ENCODE data around the gene PACS2.
"Not testable (repeated sequence)": the region's sequence is repeated elsewhere in the genome, so short reads cannot be mapped to it uniquely, and the experiment has no call there.

Gene PACS2

GRCh38 chr14:105288936-105289335 lies 25.6 kb upstream of the PACS2 start:
- ATAC-seq, result not testable (repeated sequence)

DNA sequence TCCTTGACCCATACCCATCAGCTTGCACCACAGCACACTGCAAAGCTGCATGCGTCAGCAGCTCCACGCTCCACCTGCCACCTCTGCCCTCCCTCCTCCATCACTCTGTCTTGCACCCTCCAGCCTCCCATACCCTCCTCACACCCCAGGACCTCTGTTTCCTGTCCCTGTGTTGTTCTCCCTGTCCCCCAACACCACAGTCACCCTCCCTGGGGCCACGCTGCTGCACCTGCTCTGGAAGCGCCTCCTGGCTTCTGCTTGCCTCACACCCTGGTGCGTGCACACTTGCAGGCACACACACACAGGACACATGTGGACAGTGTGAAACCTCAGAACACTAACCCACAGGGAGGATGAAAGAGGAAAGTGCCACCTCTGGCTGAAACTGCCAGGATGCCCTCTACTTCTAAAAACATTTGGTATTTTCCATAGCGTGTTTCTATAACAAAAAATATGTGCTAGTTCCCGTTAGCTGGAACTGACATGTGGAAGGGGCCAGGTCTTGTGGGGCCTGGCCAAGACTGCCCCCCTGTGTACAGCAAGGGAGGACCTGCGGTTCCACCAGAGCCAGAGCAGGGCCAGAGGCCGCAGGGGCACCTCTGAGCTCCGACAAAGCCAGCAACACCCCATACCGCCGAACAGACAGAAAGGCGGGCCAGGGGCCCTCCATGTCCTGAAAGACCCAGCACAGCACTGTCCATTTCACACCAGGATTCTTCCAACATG lies 23.8 kb upstream of the PACS2 start:
- DNase-seq (no peak), ATAC-seq (peak; percentile 7)

More at GRCh38 chr14:105288936-105289335, 25.6 kb upstream of the PACS2 start:
- DNase-seq, result not testable (repeated sequence)

- ATAC-seq, result peak; percentile 39
Observed at GRCh38 chr14:105292826-105293711, 21.5 kb upstream of the PACS2 start.

DNA sequence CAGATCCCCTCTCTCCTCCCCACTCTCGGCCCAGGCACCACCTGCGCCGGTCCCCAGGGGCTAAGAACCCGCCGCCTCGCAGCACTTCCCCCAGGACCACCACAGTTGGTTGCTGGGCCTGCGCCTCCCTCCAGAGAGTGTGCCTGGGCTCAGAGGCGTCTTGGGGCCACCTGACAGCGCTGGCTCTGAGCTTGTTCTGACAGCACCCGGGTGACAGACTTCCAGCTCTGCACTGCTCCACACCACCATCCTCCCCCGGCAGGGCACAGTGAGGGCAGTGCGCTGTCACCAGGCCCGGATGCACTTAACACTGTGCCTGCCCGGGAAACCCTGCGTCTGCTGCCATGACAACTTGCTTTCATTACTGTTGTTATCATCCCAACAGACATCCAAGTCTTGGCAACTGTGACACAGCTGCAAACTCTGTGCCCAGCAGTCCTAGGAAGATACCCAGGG lies 20.4 kb upstream of the PACS2 start:
- DNase-seq (peak; percentile 69), ATAC-seq (peak; percentile 92)

More at GRCh38 chr14:105292826-105293711, 21.5 kb upstream of the PACS2 start:
- DNase-seq, result peak; percentile 70

DNA sequence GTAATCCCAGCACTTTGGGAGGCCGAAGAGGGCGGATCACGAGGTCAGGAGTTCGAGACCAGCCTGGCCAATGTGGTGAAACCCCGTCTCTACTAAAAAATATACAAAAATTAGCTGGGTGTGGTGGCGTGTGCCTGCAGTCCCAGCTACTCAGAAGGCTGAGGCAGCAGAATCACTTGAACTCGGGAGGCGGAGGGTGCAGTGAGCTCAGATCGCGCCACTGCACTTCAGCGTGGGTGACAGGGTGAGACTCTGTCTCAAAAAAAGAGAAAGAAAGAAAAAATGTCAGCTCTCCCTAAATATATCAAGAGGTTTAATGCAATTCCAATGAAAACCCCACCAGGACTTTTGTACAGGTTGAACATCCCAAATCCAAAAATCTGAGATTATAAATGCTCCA lies 17.2 kb upstream of the PACS2 start:
- not testable (repeated sequence) for ATAC-seq

GRCh38 chr14:105299654-105300541 lies 14.7 kb upstream of the PACS2 start:
- ATAC-seq (peak; percentile 2), DNase-seq (peak; percentile 31)

More for the DNA sequence above, 17.2 kb upstream of the PACS2 start:
- not testable (repeated sequence) for DNase-seq

- ATAC-seq (peak; percentile 93), DNase-seq (peak; percentile 98)
Observed at GRCh38 chr14:105300542-105301102, 13.9 kb upstream of the PACS2 start, which contains the start of gene BRF1. Gene BRF1 (minus strand): TSS chr14:105301001. CDS start chr14:105300629, 372 bp downstream.

DNA sequence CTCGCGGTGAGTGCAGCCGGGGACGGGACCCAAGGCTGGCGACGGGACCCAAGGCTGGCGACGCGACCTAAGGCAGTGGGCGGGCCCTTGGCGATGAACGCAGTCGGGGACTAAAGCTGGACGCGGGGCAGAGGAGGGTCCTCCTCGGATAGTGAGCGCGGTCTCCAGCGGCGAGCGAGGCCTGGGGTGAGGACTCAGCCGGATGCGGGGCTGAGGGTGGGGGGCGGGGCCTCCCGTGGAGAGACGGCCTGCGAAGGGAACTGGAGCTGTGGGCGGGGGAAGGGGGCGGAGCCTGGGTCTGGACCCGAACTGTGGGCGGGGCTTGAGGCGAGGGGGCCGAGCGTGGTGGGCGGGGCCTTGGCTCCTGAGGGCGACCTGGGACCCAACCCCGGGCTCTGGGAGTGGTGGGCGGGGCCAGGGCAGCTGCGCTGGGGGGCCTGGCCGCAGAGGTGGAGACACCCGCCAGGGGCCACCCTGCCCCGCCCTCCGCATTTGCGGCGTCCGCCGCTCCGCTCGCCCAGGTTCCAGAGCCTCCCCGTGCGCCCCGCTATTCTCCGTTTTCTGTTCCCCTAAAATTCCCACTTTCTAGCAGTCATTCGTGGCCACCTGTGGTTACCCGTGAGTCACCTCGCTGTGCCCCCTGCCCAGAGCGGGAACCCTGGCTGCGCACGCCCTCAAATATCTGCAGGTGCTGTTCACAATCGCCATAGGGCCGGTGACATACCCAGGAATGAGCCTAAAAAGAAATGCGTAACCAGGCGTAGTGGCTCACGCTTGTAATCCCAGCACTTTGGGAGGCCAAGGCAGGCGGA lies 13.2 kb upstream of the PACS2 start:
- ATAC-seq, result peak; percentile 80
- DNase-seq, result peak; percentile 100

- DNase-seq, ATAC-seq: not testable (repeated sequence)
Observed at GRCh38 chr14:105301915-105302249, 12.7 kb upstream of the PACS2 start.

GRCh38 chr14:105303949-105304348 lies 10.6 kb upstream of the PACS2 start:
- no peak for DNase-seq
- ATAC-seq, result no peak

DNA sequence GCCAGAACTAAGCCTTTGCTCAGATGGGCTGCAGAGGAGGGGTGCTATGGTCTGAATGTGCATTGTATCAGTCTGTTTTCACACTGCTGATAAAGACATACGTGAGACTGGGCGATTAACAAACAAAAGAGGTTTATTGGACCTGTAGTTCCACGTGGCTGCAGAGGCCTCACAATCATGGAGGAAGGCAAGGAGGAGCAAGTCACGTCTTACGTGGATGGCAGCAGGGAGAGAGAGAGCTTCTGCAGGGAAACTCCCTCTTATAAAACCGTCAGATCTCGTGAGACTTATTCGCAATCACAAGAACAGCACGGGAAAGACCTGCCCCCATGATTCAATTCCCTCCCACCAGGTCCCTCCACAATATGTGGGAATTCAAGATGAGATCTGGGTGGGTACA lies 10.0 kb upstream of the PACS2 start:
- no peak for DNase-seq
- ATAC-seq, result no peak

- no peak for DNase-seq
- ATAC-seq, result no peak
Observed at GRCh38 chr14:105305345-105305744, 9.2 kb upstream of the PACS2 start.

DNA sequence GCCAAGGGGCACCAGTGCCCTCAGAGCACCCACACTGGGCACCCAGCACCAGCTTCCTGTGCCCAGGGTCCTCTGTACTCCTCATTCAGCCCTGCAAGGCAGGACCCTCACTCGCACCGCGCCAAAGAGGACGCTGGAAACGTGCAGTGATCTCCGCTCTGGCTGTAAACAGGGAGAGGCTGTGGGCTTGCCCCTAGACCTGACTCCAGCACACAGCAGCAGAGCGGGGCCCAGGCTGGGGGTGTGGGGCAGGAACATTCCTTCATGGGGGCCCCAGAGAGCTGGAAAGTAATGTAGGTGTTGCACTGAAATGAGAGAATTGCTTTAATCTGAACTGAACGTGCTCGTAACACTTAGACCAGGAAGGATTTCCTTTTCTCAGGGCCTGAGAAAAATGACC lies 8.8 kb upstream of the PACS2 start:
- DNase-seq (no peak), ATAC-seq (no peak)

- ATAC-seq, result peak; percentile 74
- peak; percentile 34 for DNase-seq
Observed at GRCh38 chr14:105307052-105307727, 7.4 kb upstream of the PACS2 start.

DNA sequence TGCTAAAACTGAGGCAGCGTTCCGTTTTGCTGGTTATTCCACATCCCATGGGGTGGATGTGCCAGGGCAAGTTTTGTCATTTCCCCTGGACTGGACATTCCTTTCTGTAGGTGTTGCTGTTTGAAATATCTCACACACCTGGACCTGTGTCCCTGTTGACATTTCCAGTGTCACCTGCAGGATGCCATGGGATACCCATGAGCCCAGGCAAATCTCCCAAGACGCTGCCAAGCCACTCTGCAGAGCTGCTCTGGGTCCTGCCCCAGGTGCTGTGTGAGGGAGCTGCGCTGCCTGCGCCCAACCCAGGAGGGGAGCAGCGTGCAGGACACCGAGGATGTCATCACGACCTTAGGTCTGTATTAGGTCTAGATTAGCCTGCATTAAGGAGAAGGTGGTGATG lies 5.2 kb upstream of the PACS2 start:
- no peak for DNase-seq
- ATAC-seq, result no peak

- DNase-seq, result no peak
- ATAC-seq, result no peak
Observed at GRCh38 chr14:105311838-105312237, 2.7 kb upstream of the PACS2 start.

DNA sequence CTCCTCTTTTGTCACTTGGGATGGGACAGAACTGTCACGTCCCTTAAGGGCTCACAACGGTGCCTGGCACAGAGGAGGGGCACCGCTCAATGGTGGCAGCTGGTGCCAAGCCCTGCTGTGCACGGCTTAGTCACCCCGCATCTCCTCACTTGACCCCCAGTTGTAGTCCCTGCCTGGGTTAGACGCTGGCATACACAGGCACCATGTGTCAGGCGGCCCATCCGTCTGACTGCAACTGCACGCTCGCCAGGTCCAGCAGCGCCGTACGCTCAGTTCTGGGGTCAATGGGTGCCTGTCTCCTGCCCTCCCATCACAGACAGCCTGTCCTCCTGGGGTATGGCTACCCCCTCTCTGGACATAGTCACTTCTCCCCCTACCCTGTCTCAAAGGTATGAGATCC lies 1.6 kb upstream of the PACS2 start:
- no peak for DNase-seq
- ATAC-seq, result no peak

DNA sequence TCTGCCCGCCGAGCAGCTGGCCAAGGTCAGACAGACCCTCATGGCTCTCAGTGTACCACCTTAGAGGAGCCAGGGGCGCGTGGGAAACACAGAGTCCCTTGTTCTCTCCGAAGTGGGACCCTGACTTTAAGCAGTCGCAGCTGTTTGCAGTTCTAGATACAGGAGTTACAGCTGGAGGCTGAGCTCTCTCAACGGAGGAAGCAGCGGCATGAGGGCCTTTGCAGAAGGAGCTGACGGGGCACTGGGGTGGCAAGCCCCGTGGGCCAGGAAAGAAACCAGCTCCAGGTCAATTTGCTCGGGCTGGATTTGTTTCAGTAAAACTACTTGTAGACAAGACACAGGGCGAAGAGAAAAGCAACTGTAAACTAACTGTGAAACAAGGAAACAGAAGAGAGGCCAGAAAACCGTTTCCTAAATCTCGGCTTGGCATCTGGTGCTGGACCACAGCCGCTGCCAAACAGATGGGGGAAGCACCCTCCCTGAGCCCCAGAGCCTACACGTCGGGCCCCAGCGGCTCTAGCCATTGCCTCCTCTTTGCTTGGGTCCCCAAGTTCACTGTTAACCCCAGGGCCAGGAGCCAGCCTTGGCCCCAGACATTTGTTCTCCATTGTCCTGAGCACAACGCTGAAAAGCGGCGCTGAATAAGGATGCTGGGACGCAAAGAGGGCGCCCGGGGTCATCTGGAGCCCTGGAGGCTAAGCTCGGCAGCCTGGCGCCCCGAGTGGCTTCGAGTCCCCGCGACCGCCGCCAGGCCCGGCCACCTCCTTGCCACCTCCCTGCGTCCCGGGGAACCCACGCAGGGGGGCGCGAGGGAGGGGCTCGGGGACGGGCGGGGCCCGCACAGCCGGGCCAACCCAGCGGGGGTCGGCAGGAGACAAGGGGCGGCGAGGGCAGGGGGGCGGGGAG lies 914 bp upstream of the PACS2 start:
- DNase-seq, result no peak
- peak; percentile 11 for ATAC-seq

DNA sequence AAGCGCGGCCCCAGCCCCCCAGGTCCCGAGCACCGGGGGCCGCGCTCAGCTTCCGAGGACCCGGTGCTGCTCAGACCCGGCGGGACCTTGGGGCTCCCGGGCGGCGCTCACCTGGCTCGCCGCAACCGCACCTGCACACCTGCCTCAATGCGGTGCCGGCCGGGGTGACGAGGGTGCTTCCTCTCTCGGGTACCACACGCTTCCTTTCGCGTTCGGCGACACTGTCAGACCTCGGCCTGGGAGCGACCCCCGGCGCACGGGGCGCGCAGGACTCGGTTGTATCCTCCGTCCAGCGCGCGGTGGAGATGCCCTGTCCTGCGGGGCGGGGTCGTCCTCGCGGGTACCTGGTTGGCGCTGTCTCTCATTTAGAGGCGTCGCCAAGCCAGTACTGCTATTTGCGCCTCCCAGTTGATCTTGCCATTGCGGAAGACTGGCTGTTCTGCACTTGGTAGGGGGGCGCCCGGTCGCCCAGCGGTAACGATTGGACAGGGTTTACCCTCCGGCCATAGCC lies 718 bp downstream of the PACS2 start:
- no peak for ATAC-seq
- DNase-seq, result peak; percentile 42

Measured in stimulated activated naive CD8-positive, alpha-beta T cell treated with anti-CD3 and anti-CD28 coated beads, Interleukin-15, Interleukin-2, amounts not matched to agents 100 U/mL and 50 U/mL, for 24 hours (primary cell).